C1 segment of cervical spinal cord (tissue), 14 donors: ENCODE measurements around the gene NUDCD3.
"Not testable (repeated sequence)": the region's sequence is repeated elsewhere in the genome, so short reads cannot be mapped to it uniquely, and the experiment has no call there.

Experiments used
- DNase-seq, 14 donors: peaks; one replicate each; lab custom pipeline; 2025; lab: John Stamatoyannopoulos, UW

The NUDCD3 gene

GRCh38 chr7:44449584-44449928 lies 40.9 kb downstream of the NUDCD3 start:
- no peak for DNase-seq

GRCh38 chr7:44448922-44449583 lies 41.4 kb downstream of the NUDCD3 start:
- DNase-seq = no peak

GRCh38 chr7:44447874-44448425 lies 42.5 kb downstream of the NUDCD3 start:
- peak in 1 of 14 donors; percentile 14 for DNase-seq

DNA sequence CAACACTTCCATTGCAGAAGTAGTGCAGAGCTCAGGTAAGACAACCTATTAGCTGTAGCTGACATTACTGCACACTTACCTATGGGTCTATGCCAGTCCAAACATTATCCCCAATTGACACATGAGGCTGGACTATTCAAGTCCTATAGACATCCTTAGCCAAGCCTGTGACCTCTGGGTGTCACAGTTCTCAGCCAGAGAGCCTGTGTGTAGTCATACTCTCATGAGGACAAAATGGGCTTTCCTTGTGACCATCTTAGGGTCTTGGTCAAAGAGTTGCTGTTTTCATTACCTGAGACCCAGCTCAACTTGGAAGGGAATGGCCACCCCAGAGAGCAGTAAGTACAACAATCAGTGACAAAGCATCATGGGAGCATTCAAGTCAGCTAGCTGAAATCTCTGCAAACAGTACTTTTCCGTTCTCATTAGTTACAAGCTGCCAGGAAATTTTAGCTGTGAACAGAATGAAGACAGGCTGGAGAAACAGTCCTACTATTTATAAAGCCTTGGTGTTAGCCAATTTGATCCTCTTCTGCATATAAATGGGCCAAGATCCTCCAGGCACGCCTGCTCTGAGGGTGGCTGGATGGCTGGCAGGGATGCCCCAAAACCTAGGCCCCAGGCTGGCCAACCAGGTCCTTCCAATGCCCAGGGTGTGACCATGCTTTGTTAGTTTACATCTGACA lies 44.3 kb downstream of the NUDCD3 start:
- DNase-seq = peak in 6 of 14 donors; percentile 27 to 80 (median 44)

DNA sequence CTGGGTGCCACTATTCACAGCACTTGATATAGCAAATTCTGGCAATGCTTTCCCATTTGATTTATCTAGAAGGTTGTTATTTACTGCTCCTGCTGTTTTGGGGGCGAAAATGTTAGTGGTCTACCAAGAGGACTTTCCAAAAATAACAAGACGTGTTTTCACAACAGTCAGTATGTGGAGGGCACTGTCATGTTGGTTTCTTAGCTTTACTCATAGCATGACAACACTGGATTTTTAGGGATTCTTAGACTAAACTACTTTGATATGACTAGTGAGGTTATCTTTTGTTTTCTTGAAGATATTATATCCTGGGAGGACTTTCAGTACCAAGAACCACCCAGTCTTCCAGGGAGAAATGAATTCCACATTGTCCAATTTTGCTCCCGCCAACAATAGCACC lies 49.4 kb downstream of the NUDCD3 start:
- no peak for DNase-seq

GRCh38 chr7:44440577-44441078 lies 49.8 kb downstream of the NUDCD3 start:
- DNase-seq = no peak

DNA sequence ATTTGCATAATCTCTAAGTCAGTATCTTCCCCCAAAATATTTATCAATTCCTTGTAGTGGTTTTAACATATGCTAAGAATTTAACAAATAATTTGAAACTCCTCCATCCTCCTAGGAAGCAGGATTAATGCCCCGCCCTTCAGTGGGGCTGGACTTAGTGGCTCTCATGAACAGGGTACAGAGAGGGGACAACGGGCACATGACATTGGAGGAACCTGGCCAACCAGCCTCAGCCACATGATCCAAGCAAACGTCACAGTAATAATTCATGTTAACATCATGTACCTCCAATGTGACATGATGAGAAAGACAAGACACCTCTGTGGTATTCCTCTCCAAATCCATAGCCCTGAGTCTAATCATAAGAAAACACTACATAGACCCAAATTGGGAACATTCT lies 50.5 kb downstream of the NUDCD3 start:
- no peak for DNase-seq

GRCh38 chr7:44438816-44439215 lies 51.6 kb downstream of the NUDCD3 start:
- no peak for DNase-seq

GRCh38 chr7:44434201-44434600 lies 56.3 kb downstream of the NUDCD3 start:
- DNase-seq = peak in 2 of 14 donors; percentile 23 to 36

DNA sequence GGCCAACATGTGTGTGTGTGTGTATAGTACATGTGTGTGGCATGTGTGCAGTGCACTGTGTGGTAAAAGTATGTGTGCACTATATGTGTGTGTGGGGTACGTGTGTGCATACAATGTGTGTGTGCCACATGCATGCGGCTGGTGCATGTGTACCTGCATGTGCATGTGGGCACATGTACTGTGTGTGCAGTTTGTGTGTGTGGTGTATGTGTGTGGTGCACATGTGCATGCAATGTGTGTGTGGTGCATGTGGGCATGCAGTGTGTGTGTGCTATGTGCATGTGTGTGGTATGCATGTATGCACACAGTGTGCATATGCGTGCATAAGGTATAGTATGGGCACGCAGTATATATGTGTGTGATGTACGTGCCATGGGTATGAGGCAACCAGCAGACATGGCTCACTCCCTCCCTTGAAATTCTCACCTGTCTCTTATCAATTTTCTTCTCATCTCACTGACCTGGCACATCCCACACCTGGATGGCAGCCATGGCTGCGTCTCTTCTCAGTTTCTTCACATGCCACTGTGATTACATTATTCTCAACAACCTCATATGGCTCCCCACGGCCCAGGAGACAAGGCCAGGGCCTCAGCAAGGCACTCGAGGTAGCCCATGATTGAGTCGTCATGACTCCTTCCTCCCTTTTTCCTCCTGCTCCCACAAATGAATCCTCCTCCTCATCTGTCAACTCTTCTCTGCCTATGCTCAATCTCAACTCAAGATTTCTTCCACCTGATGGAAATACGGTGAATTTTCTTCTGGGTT lies 57.0 kb downstream of the NUDCD3 start:
- no peak for DNase-seq

DNA sequence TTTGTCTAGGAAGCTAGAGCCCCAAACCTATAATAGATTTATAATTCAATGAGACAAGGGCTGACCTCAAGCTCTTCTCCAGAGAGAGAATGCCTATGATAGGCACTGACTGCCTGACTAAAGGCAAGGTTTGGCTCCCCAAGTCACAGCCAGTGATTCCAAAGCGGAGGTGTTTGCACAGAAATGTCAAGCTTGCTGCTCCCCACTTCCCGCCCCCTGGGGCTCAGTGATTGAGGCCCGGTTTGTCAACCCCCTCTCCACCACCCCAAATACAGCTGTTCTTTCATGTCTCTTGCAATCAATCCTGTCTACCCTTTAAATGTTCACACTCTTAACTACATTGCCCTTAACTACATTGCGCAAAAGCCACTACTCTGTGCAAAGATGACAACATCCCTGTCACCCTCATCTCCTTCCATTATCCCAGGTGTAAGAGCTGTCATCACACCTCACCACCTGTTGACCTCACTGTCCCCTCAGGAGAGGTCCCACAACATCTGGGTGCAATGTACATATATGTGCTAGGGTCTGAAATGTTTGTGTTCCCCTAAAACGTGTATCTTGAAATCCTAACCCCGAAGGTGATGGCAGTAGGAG lies 58.0 kb downstream of the NUDCD3 start:
- DNase-seq = no peak

- peak in 2 of 14 donors; percentile 28 to 32 for DNase-seq
These were observed 59.3 kb downstream of the NUDCD3 start for GRCh38 chr7:44431091-44431608.

GRCh38 chr7:44430054-44430453 lies 60.4 kb downstream of the NUDCD3 start:
- DNase-seq = no peak

DNA sequence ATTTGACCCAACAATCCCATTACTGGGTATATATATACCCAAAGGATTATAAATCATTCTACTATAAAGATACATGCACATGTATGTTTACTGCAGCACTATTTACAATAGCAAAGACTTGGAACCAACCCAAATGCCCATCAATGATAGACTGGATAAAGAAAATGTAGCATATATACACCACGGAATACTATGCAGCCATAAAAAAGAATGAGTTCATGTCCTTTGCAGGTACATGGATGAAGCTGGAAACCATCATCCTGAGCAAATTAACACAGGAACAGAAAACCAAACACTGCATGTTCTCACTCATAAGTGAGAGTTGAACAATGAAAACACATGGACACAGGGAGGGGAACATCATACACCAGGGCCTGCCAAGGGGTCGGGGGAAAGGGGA lies 65.7 kb downstream of the NUDCD3 start:
- DNase-seq = not testable (repeated sequence)

- no peak for DNase-seq
These were observed 73.5 kb downstream of the NUDCD3 start for GRCh38 chr7:44416941-44417340.

DNA sequence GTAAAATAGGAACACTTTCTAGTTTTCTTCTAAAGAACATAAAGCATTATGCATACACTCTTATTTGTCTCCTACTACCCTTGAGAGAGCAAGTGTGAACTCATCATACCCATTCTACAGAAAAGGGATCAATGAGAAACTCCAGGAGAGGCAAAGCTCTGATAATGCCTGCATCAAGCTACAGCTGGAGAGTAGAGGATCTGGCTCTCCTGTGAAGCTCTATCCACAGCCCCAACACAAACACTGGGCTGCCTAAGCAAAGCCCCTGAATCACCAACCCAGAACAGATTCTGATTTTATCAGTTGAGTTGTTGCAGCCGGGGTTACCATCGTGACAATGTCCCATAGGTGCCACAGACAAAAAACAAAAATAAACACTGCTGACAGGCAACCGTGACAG lies 74.9 kb downstream of the NUDCD3 start:
- DNase-seq = no peak

- DNase-seq = no peak
These were observed 75.4 kb downstream of the NUDCD3 start for GRCh38 chr7:44415047-44415446.

DNA sequence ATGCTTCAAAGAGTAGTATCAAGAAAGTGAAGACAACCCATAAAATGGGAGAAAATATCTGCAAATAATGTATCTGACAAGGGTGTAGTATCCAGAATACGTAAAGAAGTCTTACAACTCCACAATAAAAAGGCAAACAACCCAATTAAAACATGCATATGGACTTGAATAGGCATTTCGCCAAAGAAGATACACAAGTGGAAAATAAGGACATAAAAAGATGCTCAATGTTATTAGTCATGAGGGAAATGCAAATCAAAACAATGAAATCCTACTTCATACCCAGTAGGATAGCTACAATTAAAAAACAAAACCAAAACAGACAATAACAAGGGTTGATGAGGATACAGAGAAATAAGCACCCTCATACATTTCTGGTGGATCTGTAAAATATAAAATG lies 79.2 kb downstream of the NUDCD3 start:
- DNase-seq = no peak

- peak in 1 of 14 donors; percentile 10 for DNase-seq
These were observed 81.9 kb downstream of the NUDCD3 start for GRCh38 chr7:44408596-44408995.

GRCh38 chr7:44403775-44404174 lies 86.7 kb downstream of the NUDCD3 start:
- no peak for DNase-seq

GRCh38 chr7:44403176-44403759 lies 87.2 kb downstream of the NUDCD3 start:
- DNase-seq = no peak
